ENCODE measurements around the gene OS9.

Gene OS9

GRCh38 chr12:57724003-57724935 is 30.3 kb downstream of the OS9 start:
- no peak for DNase-seq

- DNase-seq, result no peak
These were observed 31.2 kb downstream of the OS9 start for GRCh38 chr12:57724936-57725740.

- DNase-seq, result no peak
These were observed 31.9 kb downstream of the OS9 start for GRCh38 chr12:57725851-57726150.

- DNase-seq, result peak; percentile 19
These were observed 32.4 kb downstream of the OS9 start for GRCh38 chr12:57726151-57726883.

GRCh38 chr12:57726884-57727757 is 33.2 kb downstream of the OS9 start:
- DNase-seq, result no peak

- no peak for DNase-seq
These were observed 33.9 kb downstream of the OS9 start for GRCh38 chr12:57727758-57728395.

- no peak for DNase-seq
These were observed 35.5 kb downstream of the OS9 start for GRCh38 chr12:57729321-57729844.

- no peak for DNase-seq
These were observed 36.6 kb downstream of the OS9 start for GRCh38 chr12:57730336-57731067.

- DNase-seq, result no peak
These were observed 37.6 kb downstream of the OS9 start for GRCh38 chr12:57731411-57732080.

- no peak for DNase-seq
These were observed 38.3 kb downstream of the OS9 start for GRCh38 chr12:57732270-57732669.

GRCh38 chr12:57732726-57733593 is 39.0 kb downstream of the OS9 start:
- DNase-seq, result no peak

GRCh38 chr12:57733928-57734327 is 40.0 kb downstream of the OS9 start:
- DNase-seq, result no peak

- no peak for DNase-seq
These were observed 40.7 kb downstream of the OS9 start for GRCh38 chr12:57734591-57734990.

- no peak for DNase-seq
These were observed 41.4 kb downstream of the OS9 start for GRCh38 chr12:57735198-57735855.

GRCh38 chr12:57735952-57736740 is 42.2 kb downstream of the OS9 start:
- no peak for DNase-seq

GRCh38 chr12:57736741-57737466 is 43.0 kb downstream of the OS9 start:
- DNase-seq, result no peak
